A549 treated with AZD2906 at 1 μM for 4 hours (cell line): ENCODE results near the gene TMEM245. TPM values are rescaled to one million over a fixed set of nuclear protein-coding genes. Genes with fewer than 3 reads are reported as not detected.

Source experiments
- total RNA-seq: library from RNA; stranded (reverse); fragments of 200-300 nt; extraction: Qiagen RNA extraction; gene quantifications from 5 replicates; pipeline ENCODE4 v1.2.3, GENCODE V29; 2022

Gene TMEM245
- total RNA-seq = 47.7 to 62.6 TPM (median 57.5 TPM) in 5 replicates

GRCh38 chr9:109119439-109120203 is at the start of gene TMEM245:
TMEM245 (minus strand) TSS chr9:109119947; CDS start chr9:109119913, 34 bp downstream.

GRCh38 chr9:109166771-109167601 is 47.2 kb upstream of the TMEM245 start, which contains the start of gene FRRS1L:
FRRS1L (minus strand) TSS chr9:109167249; CDS start chr9:109167138, 111 bp downstream.

GRCh38 chr9:109012876-109013678 is 106.7 kb downstream of the TMEM245 start, which contains the start of gene CTNNAL1:
CTNNAL1 (minus strand) TSS chr9:109013499; CDS start chr9:109013442, 57 bp downstream.

Other genes starting within 250 kb of the TMEM245 start
- 17.9 to 20.1 TPM (median 18.8 TPM) in 5 replicates for gene ELP1, start 185.8 kb downstream of the TMEM245 start, total RNA-seq
- gene ABITRAM, start 185.5 kb downstream of the TMEM245 start, total RNA-seq = 20.0 to 24.3 TPM (median 20.9 TPM) in 5 replicates
- gene CTNNAL1, start 106.4 kb downstream of the TMEM245 start, total RNA-seq = 43.3 to 54.4 TPM (median 47.9 TPM) in 5 replicates
- 0.15 to 0.27 TPM (median 0.27 TPM) in 5 replicates for gene FRRS1L, start 47.3 kb upstream of the TMEM245 start, total RNA-seq
- gene EPB41L4B, start 201.1 kb upstream of the TMEM245 start, total RNA-seq = 26.1 to 29.4 TPM (median 26.8 TPM) in 5 replicates